DOHH2 (cell line): ENCODE data around the gene STAU1.
"Not testable (repeated sequence)": the region's sequence is repeated elsewhere in the genome, so short reads cannot be mapped to it uniquely, and the experiment has no call there.

Experiments
- H3F3A ChIP-seq: fragments of 200-600 bp; sonication (generic), shearing (Covaris generic); 2 replicates; pipeline ENCODE4 v1.6.0; 2016; ENCODE audit warnings: antibody characterized with exemption, mild to moderate bottlenecking; ENCODE audit not compliant: control insufficient read depth, insufficient read depth
- H3K27ac ChIP-seq: fragments of 200-600 bp; sonication (generic); 2 replicates; pipeline ENCODE4 v1.5.1; 2014; ENCODE audit warnings: low read depth, mild to moderate bottlenecking, low read length, moderate library complexity
- H3K27me3 ChIP-seq: fragments of 200-600 bp; sonication (generic); 2 replicates; pipeline ENCODE4 v1.6.1; 2014; ENCODE audit warnings: mild to moderate bottlenecking, low read length, mixed read lengths; ENCODE audit not compliant: control insufficient read depth
- H3K36me3 ChIP-seq: fragments of 200-600 bp; sonication (generic); 2 replicates; pipeline ENCODE4 v1.6.1; 2014; ENCODE audit warnings: mild to moderate bottlenecking, low read length, moderate library complexity, mixed read lengths; ENCODE audit not compliant: control insufficient read depth
- H3K4me1 ChIP-seq: fragments of 200-600 bp; sonication (generic); 2 replicates; pipeline ENCODE4 v1.6.1; 2014; ENCODE audit warnings: mild to moderate bottlenecking, low read length, mixed read lengths; ENCODE audit not compliant: control insufficient read depth
- H3K4me2 ChIP-seq: fragments of 200-600 bp; sonication (generic); 2 replicates; pipeline ENCODE4 v1.6.0; 2014; ENCODE audit warnings: mild to moderate bottlenecking, low read length, moderate library complexity
- H3K4me3 ChIP-seq: fragments of 200-600 bp; sonication (generic); 2 replicates; pipeline ENCODE4 v1.5.1; 2014; ENCODE audit warnings: mild to moderate bottlenecking, low read length, mixed read lengths
- H3K79me2 ChIP-seq: fragments of 200-600 bp; sonication (generic); 2 replicates; pipeline ENCODE4 v1.6.1; 2014; ENCODE audit warnings: mild to moderate bottlenecking, low read length, mixed read lengths; ENCODE audit not compliant: control insufficient read depth
- H3K9me2 ChIP-seq: fragments of 200-600 bp; sonication (generic); replicated peaks from 2 replicates; pipeline ENCODE4 v1.6.1; 2014; ENCODE audit warnings: mild to moderate bottlenecking, low read length, mixed read lengths; ENCODE audit not compliant: control insufficient read depth
- H3K9me3 ChIP-seq: fragments of 200-600 bp; sonication (generic); 2 replicates; pipeline ENCODE4 v1.6.1; 2014; ENCODE audit warnings: antibody characterized with exemption, low read length, mixed read lengths; ENCODE audit not compliant: control insufficient read depth, insufficient read depth
- H4K20me1 ChIP-seq: fragments of 200-600 bp; sonication (generic); 2 replicates; pipeline ENCODE4 v1.6.0; 2014; ENCODE audit warnings: low read depth, mild to moderate bottlenecking, antibody characterized with exemption, low read length, moderate library complexity; ENCODE audit not compliant: control insufficient read depth, insufficient read depth
- CTCF ChIP-seq: fragments of 200-600 bp; sonication (generic); IDR thresholded peaks from one replicate; pipeline ENCODE4 v1.5.1; 2014; ENCODE audit warnings: antibody characterized with exemption, mild to moderate bottlenecking, low read depth, low read length; ENCODE audit not compliant: poor library complexity, severe bottlenecking
- EZH2phosphoT487 ChIP-seq: fragments of 200-600 bp; sonication (generic); IDR thresholded peaks from 2 replicates; pipeline ENCODE4 v1.6.1; 2017; ENCODE audit warnings: borderline replicate concordance, mild to moderate bottlenecking, antibody characterized with exemption, low read length, moderate library complexity, mixed read lengths

Gene STAU1

DNA sequence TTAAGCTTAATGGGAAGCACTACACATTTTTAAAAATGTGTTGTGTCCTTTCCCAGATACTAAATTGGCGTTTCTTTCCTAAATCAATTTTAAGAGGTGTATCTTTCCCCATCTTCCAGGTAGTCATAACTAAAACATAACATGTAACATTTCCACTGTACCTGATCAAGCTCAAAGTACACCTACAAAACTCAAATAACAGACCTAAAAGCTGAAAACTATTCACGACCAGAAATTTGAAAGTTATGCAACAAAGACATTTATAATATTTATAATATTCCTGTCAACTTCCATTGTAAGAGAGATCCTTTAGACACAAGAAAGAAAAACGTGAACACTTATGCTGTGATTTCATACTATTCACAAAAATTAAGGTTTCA lies 3.5 kb downstream of the STAU1 start:
- Histone ChIP-seq H3K4me1 (peaks cover 47% of the 10 kb centered on the region), H3K79me2 (peaks cover 84% of the 10 kb centered on the region), H3K4me3 (no peak overlapping the region), H3K9me3 (no peaks in the 10 kb centered on the region), H4K20me1 (peaks cover 36% of the 10 kb centered on the region), H3K4me2 (no peak overlapping the region), H3K9me2 (no peaks in the 10 kb centered on the region), H3F3A (0 out of 2 replicates have a peak, but pooled peaks cover 4% of the 10 kb centered on the region), H3K27me3 (no peaks in the 10 kb centered on the region), H3K36me3 (peaks cover 29% of the 10 kb centered on the region), H3K27ac (no peak overlapping the region)
- TF ChIP-seq CTCF (no peak), EZH2phosphoT487 (no peak)

DNA sequence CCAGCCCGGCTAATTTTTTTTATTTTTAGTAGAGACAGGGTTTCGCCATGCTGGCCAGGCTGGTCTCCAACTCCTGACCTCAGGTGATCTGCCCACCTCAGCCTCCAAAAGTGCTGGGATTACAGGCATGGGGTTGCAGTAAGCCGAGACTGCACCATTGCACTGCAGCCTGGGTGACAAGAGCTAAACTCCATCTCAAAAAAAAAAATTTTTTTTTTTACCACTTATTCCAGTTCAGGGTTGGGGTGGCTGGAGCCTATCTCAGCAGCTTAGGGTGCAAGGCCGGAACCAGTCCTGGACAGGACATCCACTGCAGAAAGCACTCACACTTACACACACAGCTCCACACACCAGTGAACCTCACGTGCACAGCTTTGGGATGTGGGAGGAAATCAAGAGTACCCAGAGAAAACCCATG lies 4.0 kb downstream of the STAU1 start:
- not testable (repeated sequence) for H3F3A ChIP-seq, H3K4me2 ChIP-seq, H3K27ac ChIP-seq

GRCh38 chr20:49183444-49183843 lies 4.7 kb downstream of the STAU1 start:
- Histone ChIP-seq H3K9me2 (no peaks in the 10 kb centered on the region), H3K4me1 (peaks cover 50% of the 10 kb centered on the region), H3K36me3 (peaks cover 29% of the 10 kb centered on the region), H3K27me3 (no peaks in the 10 kb centered on the region), H4K20me1 (peaks cover 36% of the 10 kb centered on the region), H3K4me3 (no peak overlapping the region), H3K9me3 (no peaks in the 10 kb centered on the region), H3K4me2 (no peak overlapping the region), H3F3A (0 out of 2 replicates have a peak, but pooled peaks cover 4% of the 10 kb centered on the region), H3K79me2 (peaks cover 96% of the 10 kb centered on the region), H3K27ac (no peak overlapping the region)
- TF ChIP-seq EZH2phosphoT487, result no peak
- no peak for TF ChIP-seq CTCF

More for the DNA sequence above, 4.0 kb downstream of the STAU1 start:
- H3K79me2 ChIP-seq, result peaks cover 89% of the 10 kb centered on the region
- not testable (repeated sequence) for H3K27me3 ChIP-seq, H3K9me3 ChIP-seq, H3K4me3 ChIP-seq, H3K9me2 ChIP-seq
- H3K4me1 ChIP-seq, result peaks cover 53% of the 10 kb centered on the region
- H4K20me1 ChIP-seq, result peaks cover 36% of the 10 kb centered on the region
- H3K36me3 ChIP-seq, result peaks cover 29% of the 10 kb centered on the region

DNA sequence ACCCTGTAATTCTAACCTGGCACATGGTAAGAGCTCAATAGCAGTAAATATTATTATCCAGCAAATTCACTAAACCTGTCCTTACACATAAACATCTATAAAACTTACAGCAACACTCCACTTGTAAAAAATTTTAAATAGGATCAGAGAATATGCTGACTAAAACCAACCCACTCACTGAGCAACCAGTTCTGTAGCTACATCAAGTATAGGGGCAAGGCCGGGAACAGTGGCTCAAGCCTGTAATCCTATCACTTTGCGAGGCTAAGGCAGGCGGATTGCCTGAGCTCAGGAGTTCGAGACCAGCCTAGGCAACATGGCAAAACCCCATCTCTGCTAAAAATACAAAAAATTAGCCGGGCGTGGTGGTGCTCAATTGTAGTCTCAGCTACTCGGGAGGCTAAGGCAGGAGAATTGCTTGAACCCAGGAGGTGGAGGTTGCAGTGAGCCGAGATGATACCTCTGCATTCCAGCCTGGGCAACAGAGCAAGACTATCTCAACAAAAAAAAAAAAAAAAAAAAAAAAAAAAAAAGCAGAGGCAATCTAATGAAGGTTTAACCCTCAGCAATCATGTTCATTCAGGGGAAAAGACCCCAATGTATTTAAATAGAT lies 6.8 kb downstream of the STAU1 start:
- H3K27ac ChIP-seq, result no peak overlapping the region
- TF ChIP-seq CTCF (no peak), EZH2phosphoT487 (no peak)
- 0 out of 2 replicates have a peak, but pooled peaks cover 4% of the 10 kb centered on the region for H3F3A ChIP-seq
- H3K9me3 ChIP-seq, result no peaks in the 10 kb centered on the region
- no peak overlapping the region for H3K4me2 ChIP-seq
- H3K4me1 ChIP-seq, result peaks cover 46% of the 10 kb centered on the region
- peaks cover 100% of the 10 kb centered on the region for H3K79me2 ChIP-seq
- H3K36me3 ChIP-seq, result peaks cover 31% of the 10 kb centered on the region
- no peaks in the 10 kb centered on the region for H3K9me2 ChIP-seq
- H4K20me1 ChIP-seq, result peaks cover 26% of the 10 kb centered on the region
- no peaks in the 10 kb centered on the region for H3K27me3 ChIP-seq
- no peak overlapping the region for H3K4me3 ChIP-seq
